Ovary (tissue), 9 donors: Measurements from ENCODE around the gene MTMR8. TPM values are rescaled to one million over a fixed set of nuclear protein-coding genes. Genes with fewer than 3 reads are reported as not detected.

Source experiments
- DNase-seq, 5 donors: peaks; one replicate each; pipeline ENCODE4 v3.0.0-alpha.2; 2019 to 2020
- H3K27ac ChIP-seq, 2 donors: fragments of 200-600 bp; one replicate each; pipeline versions ENCODE4 v1.5.1 to v1.8.0; 2019 to 2022
- H3K27me3 ChIP-seq: fragments of 200-600 bp; one replicate; pipeline ENCODE4 v1.8.0; 2022
- H3K36me3 ChIP-seq: fragments of 200-600 bp; sonication (generic); one replicate; pipeline ENCODE4 v1.5.1; 2019
- H3K4me1 ChIP-seq: one replicate; pipeline ENCODE4 v1.8.1; 2013; ENCODE audit warnings: mild to moderate bottlenecking, moderate library complexity; ENCODE audit not compliant: insufficient read depth
- H3K4me3 ChIP-seq: fragments of 200-600 bp; sonication (generic); one replicate; pipeline ENCODE4 v1.5.1; 2017
- H3K9me3 ChIP-seq, 2 donors: fragments of 200-600 bp in 1 of 2; sonication (generic) in 1 of 2; one replicate each; pipeline versions ENCODE4 v1.5.1 to v1.8.1; 2013 to 2019; ENCODE audit warnings: mild to moderate bottlenecking in 1 of 2, moderate library complexity in 1 of 2
- EP300 ChIP-seq: sonication (generic); formaldehyde crosslinking; IDR thresholded peaks from one replicate; pipeline ENCODE4 v1.6.1; 2017; ENCODE audit warnings: antibody characterized with exemption
- POLR2A ChIP-seq: fragments of 450-650 bp; IDR thresholded peaks from one replicate; pipeline ENCODE4 v1.6.1; 2017; ENCODE audit warnings: antibody characterized with exemption, mild to moderate bottlenecking, moderate library complexity
- WGBS, 3 donors: extraction: QIAGEN DNeasy Blood & Tissue Kit in 1 of 3; methylation state at CpG; one replicate each; pipeline versions ENCODE4 v1.1.5 to v1.1.7; 2013 to 2017; 5-methylcytosine and 5-hydroxymethylcytosine counted together
- intact Hi-C, 4 donors: fragments of 100-400 bp; cut with DNase I; formaldehyde crosslinking; loops; one replicate each; pipeline versions ENCODE4 v1.11.0 to v1.15.1; 2022 to 2023
- polyA plus RNA-seq, 2 donors: library from polyadenylated mRNA; stranded (reverse); fragments of 200-250 nt in 1 of 2; fragments of 350-450 nt in 1 of 2; fragmentation: Illumina TruSeq in 1 of 2; extraction: RNeasy Lipid Tissue Mini Kit (QIAGEN cat#74804) in 1 of 2; gene quantifications; one replicate each; pipeline ENCODE4 v1.2.3, GENCODE V29; 2013 to 2014
- total RNA-seq, 7 donors: library from RNA; depleted of rRNA in 2 of 7; stranded (reverse); fragments of >200 nt in 2 of 7; fragmentation: NEBNext Ultra II Directional in 3 of 7; extraction: Animal tissue kit (Norgen Biotek cat#: 25700) in 3 of 7; gene quantifications; one replicate each; pipeline versions ENCODE4 v1.1.0 to v1.2.4, GENCODE V29; 2016 to 2023
- TF ChIP-seq, protein P1 (sequence below), 3 donors: fragments of 450-650 bp in 2 of 3; fragments of 200-600 bp in 1 of 3; IDR thresholded peaks; one replicate each; pipeline versions ENCODE4 v1.5.1 to v1.8.0; 2016 to 2022; ENCODE audit warnings: antibody characterized with exemption in 3 of 3, mild to moderate bottlenecking in 1 of 3
- donor health status: DM: no; HTN: no; CAD: no; lungs with moderate emphysema.
- donor health status: DM: no; HTN: no; CAD: no.
- donor health status: Bipolar disorder and iron deficiency.
- donor health status: DM: yes; HTN: yes; CAD: no.
- donor health status: DM: no; HTN: no; CAD: no.
- donor health status: DM: yes; HTN: yes; CAD: no.

The MTMR8 gene
- total and polyA plus RNA-seq, 9 donors: 1.3 to 6.0 (median 4.2) TPM

DNA sequence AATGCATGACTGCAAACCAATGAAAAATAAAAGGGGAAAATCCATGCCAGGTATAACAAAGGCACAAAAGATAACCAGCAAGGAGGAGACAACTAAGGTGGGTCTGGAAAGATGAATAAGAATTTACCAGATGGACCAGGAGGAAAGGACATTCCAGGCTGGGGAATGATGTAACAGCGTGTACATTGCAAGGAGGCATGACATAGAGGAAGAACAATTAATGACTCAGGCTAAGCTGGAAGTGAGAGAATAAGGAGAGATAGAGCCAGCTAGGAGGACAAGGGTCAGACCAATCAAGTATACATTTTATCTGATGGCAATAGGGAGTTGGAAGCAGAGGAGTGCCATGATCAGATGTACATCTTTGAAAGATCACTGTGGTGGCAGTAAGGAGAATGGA is 57.0 kb downstream of the MTMR8 start:
- TF ChIP-seq POLR2A (no peak), EP300 (no peak)
- TF ChIP-seq, protein P1, sequence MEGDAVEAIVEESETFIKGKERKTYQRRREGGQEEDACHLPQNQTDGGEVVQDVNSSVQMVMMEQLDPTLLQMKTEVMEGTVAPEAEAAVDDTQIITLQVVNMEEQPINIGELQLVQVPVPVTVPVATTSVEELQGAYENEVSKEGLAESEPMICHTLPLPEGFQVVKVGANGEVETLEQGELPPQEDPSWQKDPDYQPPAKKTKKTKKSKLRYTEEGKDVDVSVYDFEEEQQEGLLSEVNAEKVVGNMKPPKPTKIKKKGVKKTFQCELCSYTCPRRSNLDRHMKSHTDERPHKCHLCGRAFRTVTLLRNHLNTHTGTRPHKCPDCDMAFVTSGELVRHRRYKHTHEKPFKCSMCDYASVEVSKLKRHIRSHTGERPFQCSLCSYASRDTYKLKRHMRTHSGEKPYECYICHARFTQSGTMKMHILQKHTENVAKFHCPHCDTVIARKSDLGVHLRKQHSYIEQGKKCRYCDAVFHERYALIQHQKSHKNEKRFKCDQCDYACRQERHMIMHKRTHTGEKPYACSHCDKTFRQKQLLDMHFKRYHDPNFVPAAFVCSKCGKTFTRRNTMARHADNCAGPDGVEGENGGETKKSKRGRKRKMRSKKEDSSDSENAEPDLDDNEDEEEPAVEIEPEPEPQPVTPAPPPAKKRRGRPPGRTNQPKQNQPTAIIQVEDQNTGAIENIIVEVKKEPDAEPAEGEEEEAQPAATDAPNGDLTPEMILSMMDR (IDR thresholded peaks at IDR 0.05): no peak
- DNase-seq: no peak
- H3K27me3 ChIP-seq: no peaks in the 10 kb centered on the region
- intact Hi-C loops: no loop called here
- 85 to 86% (median 85%) methylated on average over 1 of the region's 1 CpG for WGBS, 3 donors
- no peaks in the 10 kb centered on the region for H3K9me3 ChIP-seq
- no peaks in the 10 kb centered on the region for H3K36me3 ChIP-seq
- H3K27ac ChIP-seq: no peak overlapping the region
- H3K4me1 ChIP-seq: no peaks in the 10 kb centered on the region
- no peak overlapping the region for H3K4me3 ChIP-seq

DNA sequence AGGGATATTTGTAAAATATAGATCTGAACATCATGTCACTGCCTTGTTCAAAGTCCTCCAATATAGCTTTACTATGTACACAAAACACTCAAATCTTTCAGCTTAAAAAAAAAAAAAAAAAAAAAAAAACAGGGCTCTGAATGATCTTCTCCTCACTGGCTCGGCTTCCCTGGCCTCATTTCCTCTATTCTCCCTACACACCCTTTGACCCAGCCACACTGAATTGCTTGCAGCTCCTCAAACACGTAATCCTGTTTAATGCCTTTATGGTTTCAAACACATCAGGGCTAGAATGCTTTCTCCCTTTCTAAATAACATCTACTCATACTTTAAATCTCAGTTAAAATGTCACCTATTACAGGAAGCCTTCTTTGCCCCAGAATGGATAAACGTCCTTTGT is 60.8 kb downstream of the MTMR8 start:
- Histone ChIP-seq H3K36me3 (no peaks in the 10 kb centered on the region), H3K4me3 (no peak overlapping the region), H3K27me3 (no peaks in the 10 kb centered on the region), H3K9me3 (no peaks in the 10 kb centered on the region), H3K27ac (no peak overlapping the region), H3K4me1 (no peaks in the 10 kb centered on the region)
- TF ChIP-seq EP300 (no peak), POLR2A (no peak)
- TF ChIP-seq, protein P1 (IDR thresholded peaks at IDR 0.05): no peak
- intact Hi-C loops: no loop called here
- WGBS, 3 donors: 50 to 54% (median 51%) methylated on average over 3 of the region's 3 CpGs
- no peak for DNase-seq

DNA sequence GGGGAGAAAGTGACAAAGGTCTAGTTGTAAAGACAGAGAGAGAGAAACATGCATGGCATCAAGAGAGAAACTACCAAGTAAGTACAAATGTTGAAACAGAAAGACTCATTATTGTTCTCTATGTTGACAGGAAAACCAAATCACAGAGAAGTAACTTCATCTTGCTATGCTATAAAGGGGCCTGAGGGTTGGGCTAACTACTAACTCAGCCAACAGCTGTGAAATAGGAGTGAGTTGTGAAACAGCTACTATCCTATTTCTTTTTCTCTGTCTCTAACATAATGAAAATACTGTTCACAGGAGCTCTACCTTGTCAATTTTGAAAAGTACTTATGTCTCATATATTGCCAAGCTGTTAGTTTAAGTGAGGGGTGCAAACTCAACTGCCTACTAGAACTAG is 65.0 kb downstream of the MTMR8 start:
- no peak overlapping the region for H3K27ac ChIP-seq
- H3K36me3 ChIP-seq: no peaks in the 10 kb centered on the region
- no peaks in the 10 kb centered on the region for H3K9me3 ChIP-seq
- intact Hi-C loops: no loop called here
- TF ChIP-seq EP300: no peak
- TF ChIP-seq, protein P1 (IDR thresholded peaks at IDR 0.05): no peak
- no peak for TF ChIP-seq POLR2A
- no peak for DNase-seq
- no peak overlapping the region for H3K4me3 ChIP-seq
- no peaks in the 10 kb centered on the region for H3K4me1 ChIP-seq
- no peaks in the 10 kb centered on the region for H3K27me3 ChIP-seq

DNA sequence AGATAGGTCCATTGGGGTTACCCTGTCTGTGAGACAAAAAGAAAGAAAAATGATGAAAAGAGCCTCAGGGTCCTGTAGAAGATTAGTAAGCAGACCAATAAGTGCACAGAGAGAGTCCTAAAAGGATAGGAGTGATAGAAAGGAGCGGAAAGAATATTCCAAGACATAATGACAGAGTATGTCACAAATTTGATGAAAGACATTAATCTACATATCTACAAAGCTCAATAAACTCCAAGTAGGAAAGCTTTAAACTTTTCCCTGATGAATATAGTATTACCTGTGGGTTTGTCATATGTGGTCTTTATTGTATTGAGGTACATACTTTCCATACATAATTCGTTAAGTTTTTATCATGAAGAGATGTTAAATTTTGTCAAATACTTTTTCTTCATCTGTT is 73.7 kb downstream of the MTMR8 start:
- WGBS, 3 donors: 80 to 85% (median 84%) methylated on average over 2 of the region's 2 CpGs
- TF ChIP-seq, protein P1 (IDR thresholded peaks at IDR 0.05): no peak
- TF ChIP-seq EP300: no peak
- TF ChIP-seq POLR2A: no peak
- Histone ChIP-seq H3K27me3 (no peaks in the 10 kb centered on the region), H3K27ac (no peak overlapping the region), H3K4me1 (no peaks in the 10 kb centered on the region), H3K36me3 (no peaks in the 10 kb centered on the region), H3K4me3 (no peak overlapping the region), H3K9me3 (no peaks in the 10 kb centered on the region)
- intact Hi-C loops: no loop called here
- DNase-seq: no peak

DNA sequence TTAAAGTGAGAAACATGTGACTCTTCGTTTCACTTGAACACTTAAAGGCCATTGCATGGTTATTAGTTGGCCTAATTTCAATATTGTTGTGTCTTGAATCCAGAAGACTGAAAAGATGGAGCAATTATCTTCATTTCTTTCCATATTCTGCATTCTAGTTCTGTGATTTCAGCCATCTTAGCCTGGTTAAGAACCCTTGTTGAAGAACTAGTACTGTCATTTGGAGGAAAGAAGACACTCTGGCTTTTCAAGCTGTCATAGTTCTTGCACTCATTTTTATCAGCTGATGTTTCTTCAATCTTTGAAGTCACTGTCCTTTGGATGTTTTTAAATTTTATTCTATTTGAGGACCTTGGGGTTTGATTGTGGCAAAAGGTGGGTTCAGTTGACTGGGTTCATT is 81.6 kb downstream of the MTMR8 start:
- intact Hi-C loops: no loop called here
- DNase-seq: no peak
- no peaks in the 10 kb centered on the region for H3K36me3 ChIP-seq

More for the DNA sequence above, 81.6 kb downstream of the MTMR8 start:
- no peak for TF ChIP-seq POLR2A
- TF ChIP-seq, protein P1 (IDR thresholded peaks at IDR 0.05): no peak
- no peak for TF ChIP-seq EP300
- WGBS, 3 donors: 63 to 68% (median 64%) methylated on average over 1 of the region's 1 CpG
- H3K4me1 ChIP-seq: no peaks in the 10 kb centered on the region
- H3K27me3 ChIP-seq: no peaks in the 10 kb centered on the region
- H3K9me3 ChIP-seq: peaks cover 0 to 10% of the 10 kb centered on the region in 2 donors
- no peak overlapping the region for H3K4me3 ChIP-seq
- no peak overlapping the region for H3K27ac ChIP-seq
